WTC11 (cell line): ENCODE data around the gene ADAMTS2. TPM values are rescaled to one million over a fixed set of nuclear protein-coding genes. Genes with fewer than 3 reads are reported as not detected.

Experiments used
- ATAC-seq: fragments of 200-7000 bp; cut with Tn5 transposase; 2 replicates; pipeline ENCODE4 v1.10.0; 2021; ENCODE audit warnings: mild to moderate bottlenecking, moderate library complexity
- CTCF ChIA-PET: fragments of 300-600 bp; sonication (Branson Sonifier 250); formaldehyde crosslinking; loops from one replicate; lab custom pipeline; 2021; ENCODE audit warnings: antibody characterized with exemption; lab: Charles Lee
- POLR2A ChIA-PET: fragments of 350-600 bp; sonication (Branson Sonifier 250); formaldehyde crosslinking; loops from one replicate; lab custom pipeline; 2021; ENCODE audit warnings: antibody characterized with exemption; lab: Charles Lee
- DNase-seq: peaks from one replicate; pipeline ENCODE4 v3.0.0; 2021; ENCODE audit warnings: low spot score
- H3K27ac Mint-ChIP-seq: 2 replicates; pipeline ENCODE4 v1.8.0; 2021; ENCODE audit warnings: mixed read lengths
- H3K27me3 Mint-ChIP-seq: 2 replicates; pipeline ENCODE4 v1.8.0; 2021; ENCODE audit warnings: low read depth, mild to moderate bottlenecking, moderate library complexity, mixed read lengths
- H3K36me3 Mint-ChIP-seq: 2 replicates; pipeline ENCODE4 v1.8.0; 2021; ENCODE audit warnings: mixed read lengths
- H3K4me1 Mint-ChIP-seq: 2 replicates; pipeline ENCODE4 v1.8.0; 2022; ENCODE audit warnings: mixed read lengths
- H3K4me3 Mint-ChIP-seq: 2 replicates; pipeline ENCODE4 v1.8.0; 2021; ENCODE audit warnings: mild to moderate bottlenecking, moderate library complexity, mixed read lengths
- H3K9me3 Mint-ChIP-seq: 2 replicates; pipeline ENCODE4 v1.8.0; 2021; ENCODE audit warnings: mixed read lengths
- ARID4B ChIP-seq: sonication (generic); formaldehyde crosslinking; IDR thresholded peaks from 2 replicates; pipeline ENCODE4 v1.8.0; 2023; ENCODE audit warnings: missing genetic modification reagents, mild to moderate bottlenecking, borderline replicate concordance
- ATF1 ChIP-seq: sonication (generic); formaldehyde crosslinking; IDR thresholded peaks from 2 replicates; pipeline ENCODE4 v1.8.1; 2023; ENCODE audit warnings: mild to moderate bottlenecking, moderate library complexity, missing genetic modification reagents
- CDX4 ChIP-seq: fragments of 250-450 bp; sonication (Bioruptor Pico); IDR thresholded peaks from 2 replicates; pipeline ENCODE4 v1.9.0; 2021; ENCODE audit warnings: moderate library complexity, mild to moderate bottlenecking, inconsistent platforms, borderline replicate concordance
- CTCF ChIP-seq: fragments of 200-600 bp; IDR thresholded peaks from 2 replicates; pipeline ENCODE4 v1.8.0; 2022; ENCODE audit warnings: antibody characterized with exemption
- ELF4 ChIP-seq: sonication (generic); formaldehyde crosslinking; IDR thresholded peaks from 2 replicates; pipeline ENCODE4 v1.8.1; 2022; ENCODE audit warnings: low read depth, mild to moderate bottlenecking, moderate library complexity, missing genetic modification reagents
- ERG ChIP-seq: fragments of 250-450 bp; sonication (Bioruptor Pico); IDR thresholded peaks from 2 replicates; pipeline ENCODE4 v1.8.0; 2021; ENCODE audit warnings: mild to moderate bottlenecking
- ESRRA ChIP-seq: sonication (generic); formaldehyde crosslinking; IDR thresholded peaks from 2 replicates; pipeline ENCODE4 v1.8.1; 2022; ENCODE audit warnings: mild to moderate bottlenecking, missing genetic modification reagents, borderline replicate concordance
- FOXK1 ChIP-seq: sonication (generic); formaldehyde crosslinking; IDR thresholded peaks from 2 replicates; pipeline ENCODE4 v1.8.0; 2022; ENCODE audit warnings: mild to moderate bottlenecking, moderate library complexity, missing genetic modification reagents
- FOXP4 ChIP-seq: sonication (generic); formaldehyde crosslinking; IDR thresholded peaks from 2 replicates; pipeline ENCODE4 v1.8.0; 2022; ENCODE audit warnings: mild to moderate bottlenecking, missing genetic modification reagents
- GABPB1 ChIP-seq: sonication (generic); formaldehyde crosslinking; IDR thresholded peaks from 2 replicates; pipeline ENCODE4 v1.8.1; 2023; ENCODE audit warnings: mild to moderate bottlenecking, missing genetic modification reagents
- HMGXB4 ChIP-seq: sonication (generic); formaldehyde crosslinking; IDR thresholded peaks from 2 replicates; pipeline ENCODE4 v1.8.1; 2023; ENCODE audit warnings: mild to moderate bottlenecking, moderate library complexity, missing genetic modification reagents
- JAZF1 ChIP-seq: fragments of 250-450 bp; sonication (Bioruptor Pico); IDR thresholded peaks from 2 replicates; pipeline ENCODE4 v1.9.0; 2021; ENCODE audit warnings: moderate library complexity, mild to moderate bottlenecking, inconsistent platforms
- MAX ChIP-seq: sonication (generic); formaldehyde crosslinking; IDR thresholded peaks from 2 replicates; pipeline ENCODE4 v1.8.0; 2022; ENCODE audit warnings: mild to moderate bottlenecking, missing genetic modification reagents
- MXD4 ChIP-seq: fragments of 250-450 bp; sonication (Bioruptor Pico); IDR thresholded peaks from 2 replicates; pipeline ENCODE4 v1.8.0; 2021; ENCODE audit warnings: mild to moderate bottlenecking, moderate library complexity, borderline replicate concordance
- PRDM15 ChIP-seq: sonication (generic); formaldehyde crosslinking; IDR thresholded peaks from 2 replicates; pipeline ENCODE4 v1.8.0; 2022; ENCODE audit warnings: missing genetic modification reagents
- PRRX2 ChIP-seq: fragments of 250-450 bp; sonication (Bioruptor Pico); IDR thresholded peaks from 2 replicates; pipeline ENCODE4 v1.8.0; 2021; ENCODE audit warnings: mild to moderate bottlenecking
- SP1 ChIP-seq: sonication (generic); formaldehyde crosslinking; conservative IDR thresholded peaks from 2 replicates; pipeline ENCODE4 v1.8.1; 2022; ENCODE audit warnings: missing genetic modification reagents
- TEAD4 ChIP-seq: sonication (generic); formaldehyde crosslinking; IDR thresholded peaks from 2 replicates; pipeline ENCODE4 v1.8.0; 2022; ENCODE audit warnings: mild to moderate bottlenecking, missing genetic modification reagents
- ZNF416 ChIP-seq: fragments of 250-450 bp; sonication (Bioruptor Pico); IDR thresholded peaks from 2 replicates; pipeline ENCODE4 v1.9.0; 2021; ENCODE audit warnings: mild to moderate bottlenecking, inconsistent platforms
- total RNA-seq: library from RNA; stranded (reverse); gene quantifications from 3 replicates; pipeline ENCODE4 v1.2.3, GENCODE V29; 2021

Gene ADAMTS2
- total RNA-seq, 1 experiment from 2014 or later: 11.2 TPM

- no peak for TF ChIP-seq TEAD4 (CRISPR knock-in tag)
- no peak for TF ChIP-seq ATF1
Measured at GRCh38 chr5:179128976-179129375, 216.3 kb downstream of the ADAMTS2 start (continued).

- no peaks in the 10 kb centered on the region for H3K27me3 Mint-ChIP-seq
- CTCF ChIA-PET: no interaction called here
- no peak overlapping the region for H3K27ac Mint-ChIP-seq
- no peak for TF ChIP-seq ELF4 (CRISPR knock-in tag)
- no peak for TF ChIP-seq PRDM15 (CRISPR knock-in tag)
- no peak for TF ChIP-seq CTCF
- no peak for TF ChIP-seq FOXP4 (CRISPR knock-in tag)
- TF ChIP-seq MXD4 (CRISPR knock-in tag): no peak
- no peak for TF ChIP-seq ESRRA (CRISPR knock-in tag)
- TF ChIP-seq SP1 (CRISPR knock-in tag): no peak
- TF ChIP-seq GABPB1 (CRISPR knock-in tag): no peak
- TF ChIP-seq FOXK1: no peak
- no peak for TF ChIP-seq ARID4B (CRISPR knock-in tag)
- TF ChIP-seq PRRX2 (CRISPR knock-in tag): no peak
- no peak for TF ChIP-seq ERG (CRISPR knock-in tag)
- no peak for TF ChIP-seq MAX (CRISPR knock-in tag)
- TF ChIP-seq HMGXB4 (CRISPR knock-in tag): no peak
- TF ChIP-seq JAZF1 (CRISPR knock-in tag): no peak
- no peak for TF ChIP-seq ZNF416 (CRISPR knock-in tag)
- TF ChIP-seq CDX4 (CRISPR knock-in tag): no peak
Measured at GRCh38 chr5:179128041-179128365, 217.3 kb downstream of the ADAMTS2 start.

More at GRCh38 chr5:179128041-179128365, 217.3 kb downstream of the ADAMTS2 start:
- Mint-ChIP-seq H3K36me3 (no peaks in the 10 kb centered on the region), H3K4me3 (no peak overlapping the region), H3K9me3 (no peaks in the 10 kb centered on the region), H3K4me1 (no peaks in the 10 kb centered on the region)
- ATAC-seq (no peak), DNase-seq (no peak)
- POLR2A ChIA-PET: no interaction called here
